K562 (cell line): ENCODE results near the gene NPTX2. TPM values are rescaled to one million over a fixed set of nuclear protein-coding genes. Genes with fewer than 3 reads are reported as not detected.

Source experiments
- ATAC-seq: fragments of 200-7000 bp; cut with Tn5 transposase; 3 replicates; pipeline ENCODE4 v1.9.1; 2020; ENCODE audit warnings: moderate library complexity
- BruUV-seq: library from RNA; stranded (reverse); fragments of 400-500 nt; replicated peaks from 2 replicates; lab custom pipeline; 2021; lab: Mats Ljungman, UMichigan
- CTCF ChIA-PET: fragments of 300-600 bp; formaldehyde crosslinking; extraction: SDS; loops from one replicate; lab custom pipeline; 2021; ENCODE audit warnings: low intra/inter-chr PET ratio; lab: Yijun Ruan, JAX
- POLR2A ChIA-PET: fragments of 300-600, 350-650 bp; sonication (Branson Sonifier 250); formaldehyde crosslinking; extraction: SDS; loops from one replicate; lab custom pipeline; 2021; ENCODE audit warnings: antibody characterized with exemption, inconsistent platforms; lab: Yijun Ruan, JAX
- DNase-seq, 4 experiments: peaks; one replicate each; pipeline versions ENCODE4 v3.0.0 to v3.0.0-alpha.2; 2011 to 2018; ENCODE audit warnings: low spot score in 3 of 4, mixed read lengths in 3 of 4; ENCODE audit errors: extremely low read depth in 1 of 4
- FAIRE-seq: peaks from 2 replicates; lab custom pipeline; 2011; peaks lifted over from hg19 to GRCh38; lab: Jason Lieb, UNC
- H2AFZ ChIP-seq: 2 replicates; pipeline ENCODE4 v1.6.0; 2011; ENCODE audit warnings: low read depth, low read length, control low read depth, inconsistent platforms
- H3K27ac ChIP-seq: fragments of 200-600 bp; 3 replicates; pipeline ENCODE4 v1.8.0; 2011; ENCODE audit warnings: low read depth, mild to moderate bottlenecking, control low read depth, inconsistent platforms, low read length, moderate library complexity, mixed read lengths; ENCODE audit errors: extremely low read depth
- H3K27me3 ChIP-seq, 2 experiments: fragments of 300-600 bp in 1 of 2; 2 replicates in 1 of 2; 3 replicates in 1 of 2; pipeline versions ENCODE4 v1.6.0 to v1.8.0; 2011; ENCODE audit warnings: inconsistent platforms in 2 of 2, low read length in 2 of 2, mild to moderate bottlenecking in 1 of 2, mixed read lengths in 1 of 2, moderate library complexity in 1 of 2; ENCODE audit not compliant: control insufficient read depth in 2 of 2, insufficient read depth in 2 of 2
- H3K36me3 ChIP-seq: fragments of 300-600 bp; 3 replicates; pipeline ENCODE4 v1.8.0; 2011; ENCODE audit warnings: mild to moderate bottlenecking, low read length, inconsistent platforms; ENCODE audit not compliant: control insufficient read depth, insufficient read depth
- H3K4me1 ChIP-seq, 2 experiments: fragments of 200-600 bp in 1 of 2; replicated peaks in 1 of 2; 2 replicates in 1 of 2; 3 replicates in 1 of 2; pipeline versions ENCODE4 v1.5.1 to v1.8.0; 2011; ENCODE audit warnings: inconsistent platforms in 2 of 2, low read length in 2 of 2, mild to moderate bottlenecking in 1 of 2, mixed read lengths in 1 of 2, moderate library complexity in 1 of 2; ENCODE audit not compliant: control insufficient read depth in 2 of 2, insufficient read depth in 2 of 2
- H3K4me2 ChIP-seq: 2 replicates; pipeline ENCODE4 v1.6.1; 2011; ENCODE audit warnings: low read length, control low read depth, inconsistent platforms, mixed read lengths; ENCODE audit not compliant: insufficient read depth
- H3K4me3 ChIP-seq: fragments of 200-600 bp; sonication (generic), shearing (Covaris generic); 2 replicates; pipeline ENCODE4 v1.5.1; 2016; ENCODE audit warnings: control low read depth, inconsistent platforms
- H3K79me2 ChIP-seq: fragments of 200-600 bp; 3 replicates; pipeline ENCODE4 v1.8.0; 2011; ENCODE audit warnings: low read length, inconsistent platforms; ENCODE audit not compliant: control insufficient read depth, insufficient read depth
- H3K9ac ChIP-seq, 2 experiments: 2 replicates each; pipeline versions ENCODE4 v1.6.0 to v1.6.1; 2011; ENCODE audit warnings: low read depth in 2 of 2, low read length in 2 of 2, control low read depth in 1 of 2, inconsistent platforms in 1 of 2, mild to moderate bottlenecking in 1 of 2, mixed read lengths in 1 of 2; ENCODE audit not compliant: insufficient read depth in 1 of 2
- H3K9me1 ChIP-seq: one replicate; pipeline ENCODE4 v1.6.0; 2011; ENCODE audit warnings: inconsistent platforms, mild to moderate bottlenecking, low read length, moderate library complexity; ENCODE audit not compliant: control insufficient read depth, insufficient read depth
- H3K9me3 ChIP-seq: replicated peaks from 2 replicates; pipeline ENCODE4 v1.5.1; 2011; ENCODE audit warnings: low read depth, low read length, inconsistent platforms; ENCODE audit not compliant: control insufficient read depth, insufficient read depth
- H4K20me1 ChIP-seq: replicated peaks from 2 replicates; pipeline ENCODE4 v1.6.1; 2011; ENCODE audit warnings: low read length, inconsistent platforms, mixed read lengths; ENCODE audit not compliant: control insufficient read depth, insufficient read depth
- CREB1 ChIP-seq, 2 experiments: sonication (generic) in 1 of 2; formaldehyde crosslinking in 1 of 2; IDR thresholded peaks; 2 replicates each; pipeline versions ENCODE4 v1.6.1 to v1.8.0; 2012 to 2022; ENCODE audit warnings: inconsistent platforms in 1 of 2, mild to moderate bottlenecking in 1 of 2, missing genetic modification reagents in 1 of 2, moderate library complexity in 1 of 2
- ETS1 ChIP-seq: conservative IDR thresholded peaks from 2 replicates; pipeline ENCODE4 v1.6.1; 2011; ENCODE audit warnings: low read depth, mild to moderate bottlenecking, low read length; ENCODE audit not compliant: control insufficient read depth
- GMEB1 ChIP-seq: fragments of 250-450 bp; sonication (Bioruptor Pico); IDR thresholded peaks from 2 replicates; pipeline ENCODE4 v1.4.0; 2020; ENCODE audit warnings: mild to moderate bottlenecking
- HINFP ChIP-seq: fragments of 450-650 bp; conservative IDR thresholded peaks from 2 replicates; pipeline ENCODE4 v1.6.1; 2016; ENCODE audit warnings: missing genetic modification characterization, low read depth, mild to moderate bottlenecking, control low read depth, missing compliant biosample characterization
- IFI16 ChIP-seq: fragments of 250-450 bp; sonication (Bioruptor Pico); IDR thresholded peaks from 2 replicates; pipeline ENCODE4 v2.1.2; 2022; ENCODE audit warnings: mild to moderate bottlenecking, inconsistent platforms
- MAFF ChIP-seq: IDR thresholded peaks from 2 replicates; pipeline ENCODE4 v1.6.1; 2012; ENCODE audit warnings: low read length, improper control_type of control experiment
- PTBP1 ChIP-seq: fragments of 200-400 bp; formaldehyde crosslinking; IDR thresholded peaks from 2 replicates; pipeline ENCODE4 v1.6.1; 2017; ENCODE audit warnings: low read depth, low read length
- PTRF ChIP-seq: fragments of 450-650 bp; IDR thresholded peaks from 2 replicates; pipeline ENCODE4 v1.6.1; 2016; ENCODE audit warnings: mild to moderate bottlenecking, missing genetic modification characterization, missing compliant biosample characterization
- RBM17 ChIP-seq: fragments of 200-400 bp; formaldehyde crosslinking; IDR thresholded peaks from 2 replicates; pipeline ENCODE4 v1.6.1; 2017; ENCODE audit warnings: low read depth, mild to moderate bottlenecking, low read length, borderline replicate concordance
- RNF2 ChIP-seq: sonication (generic); IDR thresholded peaks from 2 replicates; pipeline ENCODE4 v1.6.1; 2016
- TRIM25 ChIP-seq: fragments of 450-650 bp; IDR thresholded peaks from 2 replicates; pipeline ENCODE4 v1.7.0; 2016; ENCODE audit warnings: borderline replicate concordance
- XRCC4 ChIP-seq: IDR thresholded peaks from one replicate; pipeline ENCODE4 v1.6.1; 2011; ENCODE audit not compliant: insufficient read depth, insufficient read length; ENCODE audit errors: extremely low read depth
- ZNF23 ChIP-seq: fragments of 250-450 bp; sonication (Bioruptor Pico); IDR thresholded peaks from 2 replicates; pipeline ENCODE4 v1.4.0; 2020; ENCODE audit warnings: mild to moderate bottlenecking
- ZSCAN29 ChIP-seq: fragments of 450-650 bp; IDR thresholded peaks from 2 replicates; pipeline ENCODE4 v1.6.1; 2017
- WGBS: fragments of 100-300 bp; shearing (Covaris generic); methylation state at CpG from one replicate; pipeline ENCODE4 v1.1.6; 2016; ENCODE audit warnings: low coverage, mixed read lengths; ENCODE audit not compliant: insufficient coverage; ENCODE audit errors: missing lambda C conversion rate; 5-methylcytosine and 5-hydroxymethylcytosine counted together
- in situ Hi-C: fragments of 300-500 bp; cut with MboI; formaldehyde crosslinking; loops from 4 replicates; pipeline ENCODE4 v1.15.0; 2018; ENCODE audit warnings: inconsistent platforms, mixed read lengths
- intact Hi-C: fragments of 100-400 bp; cut with micrococcal nuclease; formaldehyde crosslinking; loops from 2 replicates; pipeline ENCODE4 v1.14.2; 2022
- polyA plus RNA-seq, 8 experiments: library from polyadenylated mRNA; depleted of rRNA in 4 of 8; stranded (reverse) in 5 of 8; unstranded in 3 of 8; fragments of >200 nt; fragmentation: Nextera tagmentation in 2 of 8; fragmentation: Illumina TruSeq in 1 of 8; extraction: Ambion mirVana in 2 of 8; extraction: Trizol in 1 of 8; gene quantifications; 2 replicates each; pipeline versions ENCODE4 v1.2.1 to v1.2.3, GENCODE V29; 2011 to 2014; ENCODE audit warnings: inconsistent platforms in 1 of 8, missing spikeins in 1 of 8
- total RNA-seq, 7 experiments: library from RNA; depleted of rRNA in 6 of 7; stranded (reverse); fragments of >200 nt in 6 of 7; fragmentation: Illumina TruSeq in 2 of 7; extraction: Trizol in 2 of 7; gene quantifications; 2 replicates each; pipeline versions ENCODE4 v1.2.1 to v1.2.3, GENCODE V29; 2011 to 2021; ENCODE audit warnings: low replicate concordance in 1 of 7

NPTX2 gene
- total and polyA plus RNA-seq, 9 of the 15 experiments (the other 6 are each of a cell fraction or from before 2014, with no cell fraction given): 0.07 TPM; not detected in 8

GRCh38 chr7:98602755-98603398 is 14.2 kb upstream of the NPTX2 start (continued):
- TF ChIP-seq TRIM25: no peak
- TF ChIP-seq RNF2: no peak
- TF ChIP-seq PTRF (tag): no peak

GRCh38 chr7:98603399-98603788 is 13.7 kb upstream of the NPTX2 start:
- WGBS: 0% methylated on average over 3 of the region's 3 CpGs
- H4K20me1 ChIP-seq: no peaks in the 10 kb centered on the region
- FAIRE-seq (no peak), DNase-seq (no peak), ATAC-seq (no peak)
- no peak overlapping the region for H3K4me2 ChIP-seq
- H3K9me3 ChIP-seq: no peaks in the 10 kb centered on the region
- no peak overlapping the region for H3K9ac ChIP-seq
- H3K9me1 ChIP-seq: no peaks in the 10 kb centered on the region
- intact Hi-C loops: no loop called here
- H3K4me1 ChIP-seq: no peaks in the 10 kb centered on the region
- no peaks in the 10 kb centered on the region for H3K79me2 ChIP-seq
- no peak overlapping the region for H3K27ac ChIP-seq
- no peak overlapping the region for H2AFZ ChIP-seq
- H3K27me3 ChIP-seq: peaks cover 4 to 18% of the 10 kb centered on the region in 2 experiments; a peak in 3 of 5 replicates
- BruUV-seq: no TSS peak
- CTCF ChIA-PET: no interaction called here
- POLR2A ChIA-PET: no interaction called here
- no peak overlapping the region for H3K4me3 ChIP-seq
- H3K36me3 ChIP-seq: no peaks in the 10 kb centered on the region
- in situ Hi-C loops: no loop called here
- TF ChIP-seq ETS1 (no peak), ZSCAN29 (no peak), MAFF (no peak), HINFP (tag) (no peak), RBM17 (no peak), GMEB1 (CRISPR knock-in tag) (no peak), PTBP1 (no peak), CREB1 (IDR thresholded peaks at IDR 0.05) (no peak), CREB1 (CRISPR knock-in tag; IDR thresholded peaks at IDR 0.05) (no peak), ZNF23 (no peak), XRCC4 (no peak), IFI16 (no peak)
